ENCODE data around the gene NT5DC1. TPM values are rescaled to one million over a fixed set of nuclear protein-coding genes. Genes with fewer than 3 reads are reported as not detected.

The NT5DC1 gene
- total RNA-seq, 1 donor from 2014 or later: 46.0 TPM

- no peak for DNase-seq
- no peak overlapping the region for H3K27ac ChIP-seq
These were observed 29.9 kb upstream of the NT5DC1 start for GRCh38 chr6:116070616-116071389.

GRCh38 chr6:116072368-116072767 lies 28.3 kb upstream of the NT5DC1 start:
- H3K4me3 ChIP-seq: no peak overlapping the region
- H3K9me3 ChIP-seq: no peaks in the 10 kb centered on the region
- intact Hi-C loops (cut with DNase I): no loop called here
- no peaks in the 10 kb centered on the region for H3K36me3 ChIP-seq
- no peak overlapping the region for H3K27ac ChIP-seq
- DNase-seq (no peak), ATAC-seq (no peak)
- TF ChIP-seq CTCF (IDR thresholded peaks at IDR 0.05): no peak
- H3K4me1 ChIP-seq: no peaks in the 10 kb centered on the region
- no peaks in the 10 kb centered on the region for H3K27me3 ChIP-seq (ENCODE audit: low read depth)

More at GRCh38 chr6:116070616-116071389, 29.9 kb upstream of the NT5DC1 start:
- Histone ChIP-seq H3K27me3 (ENCODE audit: low read depth) (no peaks in the 10 kb centered on the region), H3K36me3 (no peaks in the 10 kb centered on the region), H3K9me3 (no peaks in the 10 kb centered on the region), H3K4me3 (no peak overlapping the region), H3K4me1 (no peaks in the 10 kb centered on the region)
- no peak for ATAC-seq
- intact Hi-C loops (cut with DNase I): no loop called here
- TF ChIP-seq CTCF (IDR thresholded peaks at IDR 0.05): no peak

GRCh38 chr6:116073765-116074440 lies 26.8 kb upstream of the NT5DC1 start:
- no peaks in the 10 kb centered on the region for H3K9me3 ChIP-seq
- no peaks in the 10 kb centered on the region for H3K27me3 ChIP-seq (ENCODE audit: low read depth)
- TF ChIP-seq CTCF (IDR thresholded peaks at IDR 0.05): no peak
- H3K4me1 ChIP-seq: no peaks in the 10 kb centered on the region
- no peak overlapping the region for H3K4me3 ChIP-seq
- intact Hi-C loops (cut with DNase I): no loop called here
- H3K27ac ChIP-seq: no peak overlapping the region
- DNase-seq (no peak), ATAC-seq (no peak)
- no peaks in the 10 kb centered on the region for H3K36me3 ChIP-seq

GRCh38 chr6:116074732-116075390 lies 25.8 kb upstream of the NT5DC1 start:
- intact Hi-C loops (cut with DNase I): no loop called here
- Histone ChIP-seq H3K4me1 (no peaks in the 10 kb centered on the region), H3K36me3 (no peaks in the 10 kb centered on the region), H3K9me3 (no peaks in the 10 kb centered on the region), H3K4me3 (no peak overlapping the region), H3K27me3 (ENCODE audit: low read depth) (no peaks in the 10 kb centered on the region), H3K27ac (no peak overlapping the region)
- no peak for TF ChIP-seq CTCF (IDR thresholded peaks at IDR 0.05)
- ATAC-seq (no peak), DNase-seq (no peak)

GRCh38 chr6:116078522-116078921 lies 22.1 kb upstream of the NT5DC1 start:
- Histone ChIP-seq H3K27ac (no peak overlapping the region), H3K4me1 (no peaks in the 10 kb centered on the region), H3K36me3 (no peaks in the 10 kb centered on the region), H3K27me3 (ENCODE audit: low read depth) (no peaks in the 10 kb centered on the region), H3K9me3 (no peaks in the 10 kb centered on the region), H3K4me3 (no peak overlapping the region)
- ATAC-seq (no peak), DNase-seq (no peak)
- TF ChIP-seq CTCF (IDR thresholded peaks at IDR 0.05): no peak
- intact Hi-C loops (cut with DNase I): no loop called here

All from lower lobe of right lung (tissue), 2 donors.